Mesendoderm (in vitro differentiated cells): ENCODE results near the gene JCAD.

Source experiments
- DNase-seq: peaks from one replicate; pipeline ENCODE4 v3.0.0; 2013
- H2AK5ac ChIP-seq: 2 replicates; pipeline ENCODE4 v1.6.1; 2013; ENCODE audit warnings: low read length, inconsistent platforms
- H2BK120ac ChIP-seq: 2 replicates; pipeline ENCODE4 v1.6.1; 2013; ENCODE audit warnings: low read depth, mild to moderate bottlenecking, low read length, moderate library complexity, mixed read lengths
- H2BK15ac ChIP-seq: replicated peaks from 2 replicates; pipeline ENCODE4 v1.6.1; 2013; ENCODE audit warnings: low read depth, mild to moderate bottlenecking, moderate library complexity
- H2BK5ac ChIP-seq: 2 replicates; pipeline ENCODE4 v1.6.1; 2013; ENCODE audit warnings: low read length, inconsistent platforms
- H3K18ac ChIP-seq: 2 replicates; pipeline ENCODE4 v1.6.1; 2013; ENCODE audit warnings: mild to moderate bottlenecking, low read length, mixed read lengths
- H3K23ac ChIP-seq: one replicate; pipeline ENCODE4 v1.6.1; 2013; ENCODE audit warnings: low read length
- H3K27ac ChIP-seq: 2 replicates; pipeline ENCODE4 v1.5.1; 2013; ENCODE audit warnings: low read depth, mild to moderate bottlenecking, inconsistent platforms, low read length, moderate library complexity
- H3K27me3 ChIP-seq: 2 replicates; pipeline ENCODE4 v1.6.1; 2013; ENCODE audit warnings: low read length, control low read depth, mild to moderate bottlenecking, inconsistent platforms; ENCODE audit not compliant: insufficient read depth, poor library complexity
- H3K36me3 ChIP-seq: 2 replicates; pipeline ENCODE4 v1.6.1; 2013; ENCODE audit warnings: low read length, inconsistent platforms; ENCODE audit not compliant: control insufficient read depth, insufficient read depth
- H3K4ac ChIP-seq: one replicate; pipeline ENCODE4 v1.6.1; 2013; ENCODE audit warnings: low read depth, mild to moderate bottlenecking, low read length, moderate library complexity
- H3K4me1 ChIP-seq: 2 replicates; pipeline ENCODE4 v1.6.1; 2013; ENCODE audit warnings: low read depth, low read length, inconsistent platforms; ENCODE audit not compliant: control insufficient read depth
- H3K4me2 ChIP-seq: 2 replicates; pipeline ENCODE4 v1.6.1; 2013; ENCODE audit warnings: low read length
- H3K4me3 ChIP-seq: 2 replicates; pipeline ENCODE4 v1.5.1; 2013; ENCODE audit warnings: mild to moderate bottlenecking, low read length
- H3K56ac ChIP-seq: one replicate; pipeline ENCODE4 v1.6.1; 2013; ENCODE audit warnings: low read length
- H3K79me1 ChIP-seq: 2 replicates; pipeline ENCODE4 v1.6.1; 2013; ENCODE audit warnings: low read length, inconsistent platforms
- H3K79me2 ChIP-seq: 2 replicates; pipeline ENCODE4 v1.6.1; 2013; ENCODE audit warnings: mild to moderate bottlenecking, low read length; ENCODE audit not compliant: control insufficient read depth, insufficient read depth
- H3K9ac ChIP-seq: 2 replicates; pipeline ENCODE4 v1.6.1; 2013; ENCODE audit warnings: low read length, inconsistent platforms
- H4K5ac ChIP-seq: one replicate; pipeline ENCODE4 v1.6.1; 2013; ENCODE audit warnings: low read length
- H4K8ac ChIP-seq: one replicate; pipeline ENCODE4 v1.6.1; 2013; ENCODE audit warnings: low read depth, mild to moderate bottlenecking, control low read depth, low read length, moderate library complexity
- WGBS: extraction: QIAGEN DNeasy Blood & Tissue Kit; methylation state at CpG from one replicate; pipeline ENCODE4 v1.1.7; 2013; ENCODE audit warnings: low lambda C conversion rate, missing lambda C conversion rate; ENCODE audit not compliant: insufficient coverage; ENCODE audit errors: extremely low coverage; 5-methylcytosine and 5-hydroxymethylcytosine counted together

The JCAD gene

DNA sequence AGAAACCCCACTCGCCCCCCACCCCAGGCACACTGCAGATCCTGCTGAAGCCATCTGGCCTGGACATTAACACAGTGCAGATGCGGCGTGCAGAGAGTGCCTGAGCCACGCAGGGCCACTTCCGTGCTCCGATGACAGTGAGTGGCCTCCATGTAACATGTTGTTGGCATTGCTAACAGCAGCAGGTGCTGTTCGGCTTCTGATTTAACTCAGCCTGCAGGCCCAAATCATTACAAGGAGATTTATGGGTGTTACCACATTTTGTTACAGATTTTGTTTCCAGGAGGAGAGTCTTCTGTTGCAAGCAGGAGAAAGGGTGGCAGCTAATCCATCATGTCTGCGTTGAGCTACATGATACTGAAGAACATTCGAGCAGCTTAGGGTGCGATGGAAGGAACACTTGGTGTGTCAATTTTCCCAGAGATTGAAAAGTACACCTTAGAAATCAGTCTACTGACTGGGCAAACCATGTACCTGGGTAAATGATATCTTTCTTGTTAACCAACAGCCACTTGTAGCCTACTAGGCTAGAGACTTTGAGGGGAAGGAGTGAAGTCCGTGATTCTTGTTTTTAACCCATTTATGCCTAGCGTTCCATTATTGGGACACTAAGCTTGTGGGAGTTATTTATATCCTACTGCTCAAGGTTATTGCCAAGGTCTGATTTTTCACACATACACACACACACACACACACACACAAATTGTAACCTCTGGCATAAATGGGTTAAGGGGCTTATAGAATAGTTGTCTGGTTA lies 90.0 kb downstream of the JCAD start:
- H2BK15ac ChIP-seq, result no peak overlapping the region
- no peak overlapping the region for H2AK5ac ChIP-seq
- no peak overlapping the region for H3K23ac ChIP-seq
- H3K56ac ChIP-seq, result no peak overlapping the region
- no peak overlapping the region for H3K18ac ChIP-seq
- no peak overlapping the region for H3K4me2 ChIP-seq
- H3K4me1 ChIP-seq, result no peaks in the 10 kb centered on the region
- H4K5ac ChIP-seq, result no peak overlapping the region
- H3K4ac ChIP-seq, result no peak overlapping the region
- no peak overlapping the region for H3K9ac ChIP-seq
- H3K79me2 ChIP-seq, result no peaks in the 10 kb centered on the region
- H2BK5ac ChIP-seq, result no peak overlapping the region
- no peak overlapping the region for H3K4me3 ChIP-seq
- no CpG with 5 or more reads among the region's 12 CpGs for WGBS
- no peaks in the 10 kb centered on the region for H3K27me3 ChIP-seq
- no peaks in the 10 kb centered on the region for H3K79me1 ChIP-seq
- H3K36me3 ChIP-seq, result no peaks in the 10 kb centered on the region
- DNase-seq, result no peak
- no peak overlapping the region for H3K27ac ChIP-seq
- H4K8ac ChIP-seq, result no peak overlapping the region
- H2BK120ac ChIP-seq, result no peak overlapping the region

DNA sequence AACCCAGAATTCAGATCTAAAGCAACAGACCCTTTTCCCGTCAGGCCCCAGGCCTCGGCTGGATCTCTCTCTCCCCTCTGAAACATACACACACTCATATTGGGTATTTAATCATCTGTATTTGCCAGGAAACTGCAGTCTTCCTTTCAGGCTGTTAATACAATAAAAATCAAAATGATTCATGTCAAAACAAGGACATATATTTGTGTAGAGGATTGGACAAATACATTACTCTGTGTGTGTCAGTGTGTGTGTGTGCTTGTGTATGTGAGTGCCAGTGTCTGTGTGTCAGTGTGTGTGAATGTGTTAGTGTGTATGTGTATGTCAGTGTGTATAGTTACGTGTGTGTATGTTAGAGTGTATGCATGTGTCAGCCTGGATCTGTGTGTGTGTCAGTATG lies 90.8 kb downstream of the JCAD start:
- Histone ChIP-seq H3K79me2 (no peaks in the 10 kb centered on the region), H3K27me3 (no peaks in the 10 kb centered on the region), H3K4me1 (no peaks in the 10 kb centered on the region), H2BK120ac (no peak overlapping the region), H3K27ac (no peak overlapping the region), H3K9ac (no peak overlapping the region), H2BK15ac (no peak overlapping the region), H4K5ac (no peak overlapping the region), H3K79me1 (no peaks in the 10 kb centered on the region), H3K4me2 (no peak overlapping the region), H3K18ac (no peak overlapping the region), H3K56ac (no peak overlapping the region), H4K8ac (no peak overlapping the region), H3K4ac (no peak overlapping the region), H3K36me3 (no peaks in the 10 kb centered on the region), H3K4me3 (no peak overlapping the region), H3K23ac (no peak overlapping the region), H2BK5ac (no peak overlapping the region), H2AK5ac (no peak overlapping the region)
- 100% methylated on average over 1 of the region's 3 CpGs for WGBS
- DNase-seq, result no peak

DNA sequence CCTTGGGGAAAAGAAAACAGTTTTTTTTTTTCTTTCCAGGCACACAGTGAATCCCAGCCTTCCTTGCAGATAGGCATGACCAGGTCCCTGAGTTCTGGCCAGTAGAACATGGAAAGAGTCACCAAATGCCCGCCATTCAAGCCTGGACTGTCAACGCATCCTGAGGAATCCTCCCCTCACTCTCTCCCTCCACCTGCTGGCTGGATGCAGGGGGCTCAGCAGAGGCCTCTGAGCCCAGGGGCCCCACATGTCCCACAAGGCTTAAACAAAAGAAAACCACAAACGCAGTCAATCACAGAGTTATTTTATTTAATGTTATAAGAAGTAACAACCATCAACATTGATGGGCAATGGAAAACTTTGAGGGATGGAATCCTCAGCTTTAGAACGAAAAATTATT lies 93.1 kb downstream of the JCAD start:
- WGBS, result no CpG with 5 or more reads among the region's 4 CpGs
- Histone ChIP-seq H3K4me2 (no peak overlapping the region), H2BK120ac (no peak overlapping the region), H3K79me2 (no peaks in the 10 kb centered on the region), H3K56ac (no peak overlapping the region), H3K4ac (no peak overlapping the region), H3K27ac (no peak overlapping the region), H3K18ac (no peak overlapping the region), H3K27me3 (no peaks in the 10 kb centered on the region), H2AK5ac (no peak overlapping the region), H4K8ac (no peak overlapping the region), H3K4me1 (no peaks in the 10 kb centered on the region), H3K23ac (no peak overlapping the region), H3K4me3 (no peak overlapping the region), H2BK15ac (no peak overlapping the region), H4K5ac (no peak overlapping the region), H2BK5ac (no peak overlapping the region), H3K9ac (no peak overlapping the region), H3K79me1 (no peaks in the 10 kb centered on the region), H3K36me3 (no peaks in the 10 kb centered on the region)
- DNase-seq, result peak; percentile 25
